HG02642 (cell line): ENCODE data around the gene LAMA4.

Source experiments
- ATAC-seq: cut with Tn5 transposase; IDR thresholded peaks from one replicate; pipeline ENCODE4 v1.9.1; 2021; ENCODE audit warnings: mild to moderate bottlenecking; ENCODE audit not compliant: unreplicated experiment, poor library complexity

LAMA4 gene

GRCh38 chr6:112155886-112156285, 98.5 kb downstream of the LAMA4 start:
- ATAC-seq = no peak

- ATAC-seq = no peak
These were observed 99.7 kb downstream of the LAMA4 start for GRCh38 chr6:112154711-112155110.

GRCh38 chr6:112153926-112154607, 100.3 kb downstream of the LAMA4 start:
- ATAC-seq = no peak

- no peak for ATAC-seq
These were observed 104.0 kb downstream of the LAMA4 start for GRCh38 chr6:112150363-112150762.

GRCh38 chr6:112149719-112150263, 104.6 kb downstream of the LAMA4 start:
- ATAC-seq = no peak

- ATAC-seq = no peak
These were observed 105.1 kb downstream of the LAMA4 start for GRCh38 chr6:112149236-112149635.

- no peak for ATAC-seq
These were observed 106.3 kb downstream of the LAMA4 start for GRCh38 chr6:112148103-112148502.

- no peak for ATAC-seq
These were observed 109.2 kb downstream of the LAMA4 start for GRCh38 chr6:112145080-112145573.

- no peak for ATAC-seq
These were observed 110.0 kb downstream of the LAMA4 start for GRCh38 chr6:112144145-112144926.

- no peak for ATAC-seq
These were observed 112.7 kb downstream of the LAMA4 start for GRCh38 chr6:112141707-112142106.

GRCh38 chr6:112139052-112139451, 115.3 kb downstream of the LAMA4 start:
- ATAC-seq = no peak

- no peak for ATAC-seq
These were observed 123.5 kb downstream of the LAMA4 start for GRCh38 chr6:112130878-112131277.

- no peak for ATAC-seq
These were observed 126.2 kb downstream of the LAMA4 start for GRCh38 chr6:112128208-112128607.

GRCh38 chr6:112123982-112124381, 130.4 kb downstream of the LAMA4 start:
- no peak for ATAC-seq

- no peak for ATAC-seq
These were observed 131.6 kb downstream of the LAMA4 start for GRCh38 chr6:112122756-112123155.

GRCh38 chr6:112118034-112118433, 136.3 kb downstream of the LAMA4 start:
- no peak for ATAC-seq

- no peak for ATAC-seq
These were observed 136.8 kb downstream of the LAMA4 start for GRCh38 chr6:112117554-112117953.

- ATAC-seq = no peak
These were observed 138.1 kb downstream of the LAMA4 start for GRCh38 chr6:112116221-112116620.

- no peak for ATAC-seq
These were observed 139.7 kb downstream of the LAMA4 start for GRCh38 chr6:112114577-112115223.

GRCh38 chr6:112113918-112114317, 140.4 kb downstream of the LAMA4 start:
- no peak for ATAC-seq

GRCh38 chr6:112113431-112113830, 140.9 kb downstream of the LAMA4 start:
- ATAC-seq = no peak
